NCI-H82 treated with DMSO at 0.1 percent for 48 hours (cell line): ENCODE measurements around the gene PKMYT1.

ENCODE experiments used
- DNase-seq: peaks from one replicate; lab custom pipeline; 2025; ENCODE audit not compliant: unreplicated experiment; lab: John Stamatoyannopoulos, UW

Gene PKMYT1

GRCh38 chr16:2974319-2975056 is 5.8 kb downstream of the PKMYT1 start:
- DNase-seq = no peak

DNA sequence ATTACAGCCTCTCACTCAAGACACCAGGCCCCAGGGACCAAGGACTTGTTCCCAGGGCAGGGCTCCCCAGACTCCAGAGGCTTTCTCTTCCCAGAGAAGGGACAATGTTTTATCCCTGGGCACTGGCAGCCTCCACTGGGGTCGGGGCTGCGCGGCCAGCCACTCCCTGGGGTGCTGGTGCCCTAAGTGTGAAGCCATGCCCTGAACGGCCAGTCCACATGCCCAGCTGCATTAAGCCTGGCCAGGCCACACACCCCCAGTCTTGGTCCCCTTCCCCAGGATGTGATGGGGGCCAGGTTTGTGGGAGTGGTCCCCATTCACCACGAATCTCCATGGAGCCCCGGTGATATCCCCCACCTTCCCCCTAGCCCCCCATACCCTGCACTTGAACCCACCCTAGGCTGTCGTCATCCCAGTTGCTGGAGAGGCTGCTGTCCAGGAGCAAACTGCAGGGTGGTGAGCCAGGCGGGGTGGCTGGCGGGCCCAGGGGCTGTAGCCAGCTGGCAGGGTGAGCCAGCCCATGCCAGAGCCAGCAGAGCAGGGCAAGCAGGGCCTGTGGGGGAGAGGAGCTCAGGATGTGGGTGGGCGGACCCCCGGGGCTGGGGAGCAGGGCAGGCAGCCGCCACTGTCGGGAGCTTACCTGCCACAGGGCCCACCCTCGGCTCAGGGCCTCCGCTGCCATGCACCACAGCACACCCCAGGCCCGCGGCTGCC is 6.5 kb downstream of the PKMYT1 start:
- no peak for DNase-seq

GRCh38 chr16:2973093-2973492 is 7.2 kb downstream of the PKMYT1 start:
- DNase-seq = no peak

GRCh38 chr16:2971985-2972784 is 8.1 kb downstream of the PKMYT1 start:
- no peak for DNase-seq

GRCh38 chr16:2971134-2971984 is 8.9 kb downstream of the PKMYT1 start:
- DNase-seq = no peak

DNA sequence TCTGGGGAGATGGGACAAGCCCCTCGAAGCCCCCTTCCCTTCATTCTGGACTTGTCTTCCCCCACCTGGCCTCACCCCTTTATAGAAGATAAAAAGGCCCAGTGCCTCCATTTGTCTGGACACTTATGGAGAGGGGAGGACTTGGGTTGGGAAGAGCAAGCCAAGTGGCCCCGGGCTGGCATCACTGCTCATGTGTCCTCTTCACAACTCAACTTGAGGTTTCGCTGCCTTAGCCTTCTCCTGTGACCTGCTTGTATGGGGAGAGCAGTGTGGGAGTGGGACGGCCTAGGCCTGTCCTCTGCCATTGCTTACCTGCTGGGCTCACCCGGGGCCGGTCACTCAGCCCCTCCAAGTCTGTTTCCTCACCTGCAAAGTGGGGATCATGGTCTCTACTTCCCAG is 9.7 kb downstream of the PKMYT1 start:
- no peak for DNase-seq

- peak; percentile 46 for DNase-seq
Observed at GRCh38 chr16:2969545-2970521, 10.4 kb downstream of the PKMYT1 start.

DNA sequence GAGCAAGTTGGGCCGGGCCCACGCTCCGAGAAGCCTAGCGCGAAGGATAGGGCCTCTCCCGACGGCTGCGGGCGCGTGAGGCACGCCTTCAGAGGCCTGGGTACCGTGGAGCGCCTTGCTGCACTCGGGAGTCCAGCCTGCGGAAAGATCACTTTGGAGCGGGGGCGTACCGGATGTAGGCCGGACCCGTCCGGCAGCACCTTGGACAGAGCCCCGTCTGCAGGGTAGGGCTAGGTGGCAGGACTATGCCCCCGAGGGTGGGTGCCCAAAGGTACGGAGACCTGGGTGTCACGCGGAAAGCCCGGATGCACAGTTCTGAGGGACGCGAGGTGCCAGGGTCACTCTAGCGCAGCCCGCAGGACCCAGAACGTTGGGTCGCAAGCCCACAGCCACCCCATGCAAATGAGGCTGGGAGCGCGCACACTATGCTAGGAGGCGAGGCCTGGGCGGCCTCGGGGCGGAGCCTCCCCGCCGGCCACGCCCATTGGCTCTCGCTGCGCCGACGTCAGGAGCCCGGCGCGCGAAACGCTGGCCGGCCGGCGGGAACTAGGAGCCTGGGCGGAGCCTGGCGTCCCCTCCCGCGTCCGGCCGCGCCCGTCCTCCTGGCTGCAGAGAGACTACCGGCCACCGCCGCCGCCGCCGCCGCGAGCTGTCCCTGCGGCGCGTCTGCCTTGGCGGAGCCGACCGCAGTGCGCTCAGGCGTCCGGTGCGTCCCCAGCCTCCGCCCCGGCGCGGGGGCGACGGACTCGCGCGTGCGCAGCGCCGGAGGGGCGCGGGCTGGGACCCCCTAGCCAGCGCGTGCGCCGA is 11.3 kb downstream of the PKMYT1 start, which contains the start of gene PAQR4:
PAQR4 (plus strand) TSS at position 611 of the 807 bp plus-strand sequence. CDS start 327 bp downstream, outside the sequence.
- peak; percentile 79 for DNase-seq

DNA sequence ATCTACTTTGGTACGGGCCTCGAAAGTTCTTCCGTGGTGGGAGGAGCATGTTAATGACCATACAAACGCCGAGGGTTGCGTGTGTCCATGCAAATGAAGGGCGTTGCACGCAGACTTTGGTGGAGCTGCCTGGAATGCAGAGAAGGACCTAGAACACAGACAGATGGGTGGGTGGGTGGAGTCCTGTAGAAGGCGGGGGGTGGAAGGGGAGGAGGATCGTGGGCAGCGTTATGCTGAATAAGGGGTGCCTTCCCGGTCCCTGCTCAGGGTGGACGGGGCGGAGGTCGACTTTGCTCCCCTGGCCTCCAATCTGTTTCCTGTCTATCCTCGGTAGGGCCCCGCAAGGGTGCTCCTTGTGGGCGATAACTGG is 11.9 kb downstream of the PKMYT1 start:
- DNase-seq = peak; percentile 59

DNA sequence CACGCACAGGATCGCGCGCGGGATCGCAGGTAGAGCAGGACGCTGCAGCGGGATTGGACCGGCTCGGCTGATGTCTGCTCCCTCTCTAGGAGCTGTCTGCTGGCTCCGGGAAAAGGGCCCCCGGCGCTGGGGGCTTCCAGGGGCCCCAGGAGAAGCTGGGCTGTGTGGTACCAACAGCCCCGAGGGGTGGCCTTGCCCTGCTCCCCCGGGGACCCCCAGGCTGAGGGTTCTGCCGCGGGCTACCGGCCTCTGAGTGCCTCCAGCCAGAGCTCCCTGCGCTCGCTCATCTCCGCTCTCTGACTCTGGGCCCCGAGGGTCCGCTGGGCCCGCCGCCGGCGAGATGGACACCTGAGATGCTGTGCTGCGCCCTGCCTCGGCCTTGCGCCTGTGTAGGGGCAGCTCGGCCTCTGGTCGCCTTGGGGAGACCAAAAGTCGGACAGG is 12.5 kb downstream of the PKMYT1 start:
- DNase-seq = no peak

GRCh38 chr16:2967211-2967631 is 13.0 kb downstream of the PKMYT1 start:
- DNase-seq = no peak

GRCh38 chr16:2966808-2967191 is 13.4 kb downstream of the PKMYT1 start:
- DNase-seq = no peak

GRCh38 chr16:2966043-2966807 is 14.0 kb downstream of the PKMYT1 start:
- DNase-seq = no peak

- DNase-seq = peak; percentile 90
Observed at GRCh38 chr16:2964475-2965336, 15.5 kb downstream of the PKMYT1 start.

GRCh38 chr16:2963723-2964474 is 16.3 kb downstream of the PKMYT1 start, which contains the start of gene KREMEN2:
TSS of gene KREMEN2 (plus strand) at chr16:2964275. CDS start at chr16:2964521, 246 bp downstream.
- DNase-seq = peak; percentile 86

- DNase-seq = no peak
Observed at GRCh38 chr16:2963074-2963722, 17.0 kb downstream of the PKMYT1 start.
